Thoracic aorta (tissue), 2 donors: ENCODE data around the gene TNN. TPM values are rescaled to one million over a fixed set of nuclear protein-coding genes. Genes with fewer than 3 reads are reported as not detected.

ENCODE experiments used
- ATAC-seq: fragments of 150-250 bp; one replicate; pipeline ENCODE4 v1.8.0; 2017; ENCODE audit warnings: low read depth; ENCODE audit not compliant: insufficient number of reproducible peaks, low FRiP score
- DNase-seq: peaks from one replicate; pipeline ENCODE4 v3.0.0-alpha.2; 2020; ENCODE audit warnings: low spot score
- H3K27ac ChIP-seq, 2 donors: fragments of 200-600 bp; sonication (generic); 1 replicate in 1 of 2; 2 replicates in 1 of 2; pipeline ENCODE4 v1.5.1; 2016; ENCODE audit warnings: mild to moderate bottlenecking in 2 of 2, moderate library complexity in 2 of 2
- H3K27me3 ChIP-seq: fragments of 200-600 bp; sonication (generic); replicated peaks from 2 replicates; pipeline ENCODE4 v1.6.0; 2016; ENCODE audit warnings: mild to moderate bottlenecking; ENCODE audit not compliant: insufficient read depth
- H3K36me3 ChIP-seq: fragments of 200-600 bp; sonication (generic); one replicate; pipeline ENCODE4 v1.5.1; 2016
- H3K4me1 ChIP-seq, 2 donors: fragments of 200-600 bp; sonication (generic); 1 replicate in 1 of 2; 2 replicates in 1 of 2; pipeline versions ENCODE4 v1.5.1 to v1.6.0; 2016; ENCODE audit warnings: low read depth in 2 of 2, mild to moderate bottlenecking in 1 of 2; ENCODE audit not compliant: control insufficient read depth in 1 of 2
- H3K4me3 ChIP-seq: fragments of 200-600 bp; sonication (generic); 2 replicates; pipeline ENCODE4 v1.5.1; 2016; ENCODE audit warnings: mild to moderate bottlenecking
- H3K9me3 ChIP-seq: fragments of 200-600 bp; sonication (generic); 2 replicates; pipeline ENCODE4 v1.5.1; 2016
- CTCF ChIP-seq: fragments of 200-600 bp; sonication (generic); IDR thresholded peaks from one replicate; pipeline ENCODE4 v1.5.1; 2019; ENCODE audit warnings: antibody characterized with exemption
- total RNA-seq, 2 donors: library from RNA; depleted of rRNA; stranded (reverse); fragments of >200 nt; gene quantifications; one replicate each; pipeline versions ENCODE4 v1.1.0 to v1.2.3, GENCODE V29; 2016

The TNN gene
- total RNA-seq, 2 donors from 2014 or later = not detected

- no peaks in the 10 kb centered on the region for H3K4me1 ChIP-seq
- H3K4me3 ChIP-seq = no peak overlapping the region
- no peak for DNase-seq
- H3K27me3 ChIP-seq = no peaks in the 10 kb centered on the region
- peaks cover 19% of the 10 kb centered on the region for H3K36me3 ChIP-seq
- H3K27ac ChIP-seq = no peak overlapping the region
- no peak for ATAC-seq
- no peaks in the 10 kb centered on the region for H3K9me3 ChIP-seq
- no peak for TF ChIP-seq CTCF
These were observed 89.6 kb downstream of the TNN start for GRCh38 chr1:175157200-175157599.

GRCh38 chr1:175158170-175158591 lies 90.5 kb downstream of the TNN start:
- Histone ChIP-seq H3K9me3 (no peaks in the 10 kb centered on the region), H3K4me3 (no peak overlapping the region), H3K27ac (no peak overlapping the region), H3K36me3 (peaks cover 19% of the 10 kb centered on the region), H3K27me3 (no peaks in the 10 kb centered on the region), H3K4me1 (no peaks in the 10 kb centered on the region)
- no peak for ATAC-seq
- TF ChIP-seq CTCF = no peak
- no peak for DNase-seq

GRCh38 chr1:175162955-175163354 lies 95.3 kb downstream of the TNN start:
- Histone ChIP-seq H3K27ac (no peak overlapping the region), H3K4me3 (no peak overlapping the region), H3K36me3 (peaks cover 44% of the 10 kb centered on the region), H3K4me1 (no peaks in the 10 kb centered on the region), H3K27me3 (no peaks in the 10 kb centered on the region), H3K9me3 (no peaks in the 10 kb centered on the region)
- ATAC-seq = no peak
- TF ChIP-seq CTCF = no peak
- no peak for DNase-seq

GRCh38 chr1:175163702-175164101 lies 96.1 kb downstream of the TNN start:
- TF ChIP-seq CTCF = no peak
- Histone ChIP-seq H3K27ac (no peak overlapping the region), H3K9me3 (no peaks in the 10 kb centered on the region), H3K36me3 (peaks cover 44% of the 10 kb centered on the region), H3K4me1 (no peaks in the 10 kb centered on the region), H3K27me3 (no peaks in the 10 kb centered on the region), H3K4me3 (no peak overlapping the region)
- no peak for ATAC-seq
- no peak for DNase-seq

GRCh38 chr1:175164751-175165150 lies 97.1 kb downstream of the TNN start:
- no peak overlapping the region for H3K27ac ChIP-seq
- DNase-seq (no peak), ATAC-seq (no peak)
- peaks cover 41% of the 10 kb centered on the region for H3K36me3 ChIP-seq
- H3K27me3 ChIP-seq = no peaks in the 10 kb centered on the region
- TF ChIP-seq CTCF = no peak
- H3K9me3 ChIP-seq = no peaks in the 10 kb centered on the region
- no peak overlapping the region for H3K4me3 ChIP-seq
- H3K4me1 ChIP-seq = peaks cover 0 to 5% of the 10 kb centered on the region in 2 donors
